ENCODE measurements around the gene SHANK1.
A peak's percentile ranks its signal among the peaks of the same experiment; 100 is the strongest.

Gene SHANK1

DNA sequence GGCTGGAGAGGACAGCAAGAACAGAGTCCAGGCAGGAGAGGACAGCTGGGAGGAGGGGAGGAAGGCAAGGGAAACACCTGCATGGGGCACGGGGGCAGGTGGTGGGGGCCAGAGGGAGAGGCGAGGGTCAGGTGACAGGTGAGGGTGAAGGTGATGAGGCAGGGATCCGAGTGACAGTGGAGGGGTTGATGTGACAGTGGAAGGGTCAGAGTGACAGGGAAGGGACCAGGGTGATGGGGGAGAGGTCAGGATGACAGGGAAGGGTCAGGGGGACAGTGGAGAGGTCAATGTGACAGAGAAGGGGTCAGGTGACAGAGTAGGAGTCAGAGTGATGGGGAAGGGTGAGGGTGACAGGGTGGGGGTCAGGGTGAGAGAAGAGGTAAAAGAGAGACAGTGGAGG lies 41.3 kb downstream of the SHANK1 start:
- CTCF ChIA-PET: no interaction called here
- no peak for DNase-seq (ENCODE audit: low read depth, low spot score)
- TF ChIP-seq CTCF (IDR thresholded peaks at IDR 0.05; ENCODE audit: insufficient read depth, low read length, missing control alignments): no peak
- POLR2A ChIA-PET: no interaction called here
- H3K4me3 ChIP-seq (ENCODE audit: low read depth, low read length): no peak overlapping the region

DNA sequence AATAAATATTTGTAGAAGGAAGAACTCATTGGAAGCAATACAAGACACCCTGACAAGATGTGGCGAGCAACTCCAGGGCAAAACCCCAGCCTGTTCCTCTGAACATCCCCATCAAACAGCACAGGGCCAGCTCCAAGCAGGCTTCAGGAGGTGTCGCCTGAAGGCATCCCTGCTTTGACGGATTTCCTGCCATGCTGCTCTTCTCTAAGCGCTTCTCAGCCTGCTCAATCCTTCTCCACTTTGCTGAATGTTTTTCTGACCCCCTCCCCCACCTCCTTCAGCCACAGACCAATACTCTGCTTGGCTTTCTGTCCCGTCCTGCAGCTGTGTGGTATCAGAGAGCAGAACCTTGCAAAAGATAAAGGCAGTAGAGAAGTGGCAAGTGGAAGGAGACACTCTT lies 42.0 kb downstream of the SHANK1 start:
- H3K4me3 ChIP-seq (ENCODE audit: low read depth, low read length): no peak overlapping the region
- ChIA-PET CTCF (no interaction called here), POLR2A (no interaction called here)
- TF ChIP-seq CTCF (IDR thresholded peaks at IDR 0.05; ENCODE audit: insufficient read depth, low read length, missing control alignments): no peak
- no peak for DNase-seq (ENCODE audit: low read depth, low spot score)

DNA sequence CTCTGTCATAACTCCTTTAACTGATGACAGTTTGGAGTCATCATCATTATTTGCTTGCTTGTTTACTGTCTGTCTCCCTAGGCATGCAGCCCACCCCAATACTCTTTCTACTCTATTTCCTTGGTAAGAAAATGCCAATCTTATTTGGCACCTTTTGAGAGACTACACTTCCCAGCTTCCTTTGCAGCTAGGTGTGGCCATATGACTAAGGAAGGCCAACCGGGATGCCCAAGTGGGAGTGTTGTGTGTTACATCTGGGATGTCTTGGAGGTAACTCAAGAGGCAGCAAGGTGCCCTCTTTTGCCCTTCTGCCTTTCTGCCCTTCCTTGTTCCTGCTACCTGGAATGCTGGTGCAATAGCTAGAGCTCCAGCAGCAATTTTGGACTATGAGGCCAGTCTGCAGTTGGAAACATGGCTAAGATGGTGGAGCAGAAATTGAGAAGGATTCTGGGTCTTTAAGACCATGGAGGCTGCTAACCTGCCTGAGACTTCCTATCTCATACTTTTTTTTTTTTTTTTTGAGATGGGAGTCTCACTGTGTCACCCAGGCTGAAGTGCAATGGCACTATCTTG lies 42.9 kb downstream of the SHANK1 start:
- H3K4me3 ChIP-seq (ENCODE audit: low read depth, low read length): no peak overlapping the region
- CTCF ChIA-PET: no interaction called here
- TF ChIP-seq CTCF (IDR thresholded peaks at IDR 0.05; ENCODE audit: insufficient read depth, low read length, missing control alignments): no peak
- DNase-seq (ENCODE audit: low read depth, low spot score): no peak
- POLR2A ChIA-PET: no interaction called here

- DNase-seq (ENCODE audit: low read depth, low spot score): no peak
- POLR2A ChIA-PET: no interaction called here
Measured at GRCh38 chr19:50673118-50673517, 46.5 kb downstream of the SHANK1 start.

GRCh38 chr19:50670102-50670380 lies 49.6 kb downstream of the SHANK1 start:
- TF ChIP-seq CTCF (IDR thresholded peaks at IDR 0.05; ENCODE audit: insufficient read depth, low read length, missing control alignments): no peak
- ChIA-PET CTCF (interaction anchor here (0.5 to 3.1 kb wide), 38 partner anchors 9 to 427 kb away, joined by 3 to 58 read pairs (median 5); partner anchors contain the start of genes C19orf81 and CLEC11A), POLR2A (interaction anchor here (1.6 kb wide), 1 partner anchor 114 kb away, joined by 5 read pairs; no protein-coding TSS in a partner anchor)
- DNase-seq (ENCODE audit: low read depth, low spot score): no peak
- no peak overlapping the region for H3K4me3 ChIP-seq (ENCODE audit: low read depth, low read length)

More at GRCh38 chr19:50673118-50673517, 46.5 kb downstream of the SHANK1 start:
- no peak overlapping the region for H3K4me3 ChIP-seq (ENCODE audit: low read depth, low read length)
- CTCF ChIA-PET: no interaction called here
- no peak for TF ChIP-seq CTCF (IDR thresholded peaks at IDR 0.05; ENCODE audit: insufficient read depth, low read length, missing control alignments)

- TF ChIP-seq CTCF (IDR thresholded peaks at IDR 0.05; ENCODE audit: insufficient read depth, low read length, missing control alignments): peak; percentile 83
- CTCF ChIA-PET: interaction anchor here (0.5 to 3.1 kb wide), 39 partner anchors 9 to 427 kb away, joined by 3 to 58 read pairs (median 5); partner anchors contain the start of genes C19orf81 and CLEC11A
- POLR2A ChIA-PET: interaction anchor here (1.6 kb wide), 1 partner anchor 114 kb away, joined by 5 read pairs; no protein-coding TSS in a partner anchor
- no peak overlapping the region for H3K4me3 ChIP-seq (ENCODE audit: low read depth, low read length)
- no peak for DNase-seq (ENCODE audit: low read depth, low spot score)
Measured at GRCh38 chr19:50669302-50670101, 50.1 kb downstream of the SHANK1 start.

Data from AG04449 (cell line).